ENCODE results near the gene SMIM14.

SMIM14 gene

DNA sequence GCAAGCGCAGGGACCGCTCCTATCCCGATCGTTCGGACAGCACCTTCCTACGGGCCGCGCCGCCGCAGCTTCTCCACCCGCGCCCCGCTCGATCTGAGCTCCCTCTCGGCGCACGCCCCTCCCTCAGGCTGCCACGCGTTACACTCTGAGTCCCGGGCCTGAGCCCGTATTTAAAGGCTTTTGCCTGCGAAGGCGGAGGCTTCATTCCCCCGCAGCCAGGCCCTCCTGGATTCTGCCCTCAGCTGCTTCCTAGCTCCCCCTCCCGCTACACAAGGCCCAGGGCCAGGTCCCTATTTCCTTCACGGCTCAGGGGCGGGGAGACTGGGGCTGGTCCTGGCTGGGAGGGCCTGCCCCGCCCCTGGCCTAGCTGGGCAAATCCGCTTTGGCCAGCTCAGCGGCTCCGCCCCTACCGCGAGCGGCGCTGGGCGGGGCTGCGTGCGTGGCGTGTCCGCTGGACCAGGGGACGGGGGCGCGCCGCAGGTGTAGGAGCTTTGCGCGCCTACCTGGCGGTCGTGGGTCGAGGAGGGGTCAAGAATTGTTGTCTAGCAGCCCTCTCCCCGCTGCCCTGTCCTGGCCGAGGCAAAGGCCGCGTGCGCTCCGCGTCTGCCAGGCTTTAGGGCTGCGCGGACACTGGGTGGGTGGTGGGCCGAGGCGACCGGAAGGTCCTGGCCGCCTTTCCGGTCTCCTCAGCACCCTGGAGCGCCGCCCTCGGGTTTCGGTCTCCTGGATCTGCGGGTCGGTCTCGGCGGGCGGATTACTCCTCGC is 111.2 kb downstream of the SMIM14 start, which contains the start of gene UGDH:
Gene UGDH, minus strand, starts transcription at position 144 of the 765 bp plus-strand sequence. CDS start 5,927 bp downstream, outside the sequence.
- Histone ChIP-seq H3K4ac (ENCODE audit: low read depth, low read length) (peak within 1 kb of the TSS; percentile 81), H3K56ac (ENCODE audit: low read length) (peak within 1 kb of the TSS; percentile 98), H3K27ac (ENCODE audit: low read depth, low read length) (peak within 1 kb of the TSS; percentile 95), H3K23ac (ENCODE audit: low read length) (no peak within 1 kb of the TSS), H2BK5ac (ENCODE audit: low read length) (peak within 1 kb of the TSS; percentile 89), H3K36me3 (ENCODE audit: control insufficient read depth, insufficient read depth, low read length) (no peaks in the 10 kb centered on the region), H3K18ac (ENCODE audit: low read length) (peak within 1 kb of the TSS; percentile 46), H3K4me1 (ENCODE audit: control insufficient read depth, low read depth, low read length) (no peaks in the 10 kb centered on the region), H3K4me3 (ENCODE audit: low read length) (peak within 1 kb of the TSS; percentile 87), H3K27me3 (ENCODE audit: insufficient read depth, low read length, poor library complexity) (no peaks in the 10 kb centered on the region), H4K5ac (ENCODE audit: low read length) (no peak within 1 kb of the TSS), H2BK15ac (replicated peaks; ENCODE audit: low read depth) (no peak within 1 kb of the TSS), H3K4me2 (ENCODE audit: low read length) (peak within 1 kb of the TSS; percentile 34), H2AK5ac (ENCODE audit: low read length) (no peak within 1 kb of the TSS), H3K9ac (ENCODE audit: low read length) (peak within 1 kb of the TSS; percentile 88), H2BK120ac (ENCODE audit: low read depth, low read length) (no peak within 1 kb of the TSS), H4K8ac (ENCODE audit: low read depth, low read length) (no peak within 1 kb of the TSS), H3K79me2 (ENCODE audit: control insufficient read depth, insufficient read depth, low read length) (peaks cover 24% of the 10 kb centered on the region), H3K79me1 (ENCODE audit: low read length) (peaks cover 5% of the 10 kb centered on the region)
- DNase-seq = peak; percentile 99
- no CpG with 5 or more reads among the region's 73 CpGs for WGBS (ENCODE audit: extremely low coverage, insufficient coverage, low lambda C conversion rate)

DNA sequence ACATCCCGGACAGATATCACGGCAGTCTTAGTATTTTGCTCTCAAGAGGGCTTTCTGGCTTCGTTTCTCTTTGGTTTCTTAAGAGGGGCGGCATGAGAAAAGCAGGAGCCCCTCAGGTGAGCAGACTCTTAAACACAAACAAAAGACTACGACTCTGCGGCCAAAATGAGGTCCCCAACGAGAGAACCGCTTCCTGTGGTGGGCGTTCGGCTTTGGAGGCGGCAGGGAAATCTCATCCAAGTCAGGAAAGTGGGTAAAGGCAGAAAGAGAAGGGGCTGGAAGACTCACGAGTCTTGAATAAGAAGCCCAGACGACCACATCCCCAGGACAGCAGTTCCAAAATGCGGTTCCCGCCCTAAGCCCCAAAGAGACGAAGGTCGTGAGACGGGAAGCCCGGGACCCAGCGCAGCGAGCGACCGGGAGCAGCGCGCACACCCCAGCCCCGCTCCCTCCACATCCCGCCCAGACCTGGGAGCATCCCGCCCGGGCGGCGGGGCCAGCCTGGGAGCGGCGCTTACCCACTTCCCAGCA is 111.8 kb downstream of the SMIM14 start:
- Histone ChIP-seq H3K79me2 (ENCODE audit: control insufficient read depth, insufficient read depth, low read length) (peaks cover 24% of the 10 kb centered on the region), H3K23ac (ENCODE audit: low read length) (no peak overlapping the region), H3K56ac (ENCODE audit: low read length) (peak overlapping the region; percentile 90), H2BK120ac (ENCODE audit: low read depth, low read length) (no peak overlapping the region), H2BK15ac (replicated peaks; ENCODE audit: low read depth) (no peak overlapping the region), H4K5ac (ENCODE audit: low read length) (no peak overlapping the region), H4K8ac (ENCODE audit: low read depth, low read length) (no peak overlapping the region), H3K18ac (ENCODE audit: low read length) (peak overlapping the region; percentile 16), H3K79me1 (ENCODE audit: low read length) (peaks cover 5% of the 10 kb centered on the region), H3K4me2 (ENCODE audit: low read length) (peak overlapping the region; percentile 5), H3K4me1 (ENCODE audit: control insufficient read depth, low read depth, low read length) (no peaks in the 10 kb centered on the region), H2AK5ac (ENCODE audit: low read length) (no peak overlapping the region), H3K4ac (ENCODE audit: low read depth, low read length) (peak overlapping the region; percentile 81), H2BK5ac (ENCODE audit: low read length) (no peak overlapping the region), H3K36me3 (ENCODE audit: control insufficient read depth, insufficient read depth, low read length) (no peaks in the 10 kb centered on the region), H3K4me3 (ENCODE audit: low read length) (peak overlapping the region; percentile 87), H3K27me3 (ENCODE audit: insufficient read depth, low read length, poor library complexity) (no peaks in the 10 kb centered on the region), H3K9ac (ENCODE audit: low read length) (peak overlapping the region; percentile 86), H3K27ac (ENCODE audit: low read depth, low read length) (peak overlapping the region; percentile 95)
- WGBS (ENCODE audit: extremely low coverage, insufficient coverage, low lambda C conversion rate) = no CpG with 5 or more reads among the region's 33 CpGs
- DNase-seq = no peak

DNA sequence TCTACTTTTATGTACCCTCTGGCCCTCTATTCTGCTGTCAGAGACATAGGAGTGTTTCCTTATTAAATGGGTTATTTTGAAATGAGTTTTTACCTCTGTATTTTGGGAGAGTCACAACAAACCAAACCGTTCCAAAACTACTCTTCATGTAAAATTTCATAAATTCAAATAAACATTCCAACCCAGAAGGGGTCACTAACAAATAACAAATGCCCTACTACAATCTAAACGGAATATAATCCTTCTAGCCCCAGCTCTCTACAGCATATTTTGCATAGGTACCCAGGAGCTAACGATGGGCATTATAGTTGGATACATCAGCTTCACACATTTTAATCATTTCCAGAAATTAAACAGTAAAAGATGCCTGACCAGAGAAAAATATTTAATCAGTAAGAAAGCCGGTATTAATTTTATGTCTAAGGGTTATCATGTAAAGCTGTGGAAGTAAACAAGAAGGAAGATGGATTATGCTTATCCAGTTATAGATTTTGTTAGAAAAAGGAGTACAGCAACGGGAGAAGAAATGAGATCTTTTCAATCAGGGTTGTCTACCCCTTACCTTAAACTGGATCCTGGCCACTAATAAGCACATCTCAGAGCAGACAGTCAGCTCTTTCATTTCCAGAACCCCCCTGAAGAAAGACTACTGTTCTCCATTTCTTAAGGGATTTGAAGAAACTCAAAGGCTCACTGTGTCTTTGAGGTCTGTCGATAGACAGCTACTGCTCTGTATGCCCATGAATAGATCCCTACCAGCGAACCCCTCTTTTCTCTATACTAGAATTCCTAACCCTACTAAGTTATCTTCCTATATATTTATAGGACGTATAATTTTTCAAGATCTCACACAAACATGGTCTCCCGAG is 112.6 kb downstream of the SMIM14 start:
- H3K4ac ChIP-seq (ENCODE audit: low read depth, low read length) = peak overlapping the region; percentile 81
- H3K79me2 ChIP-seq (ENCODE audit: control insufficient read depth, insufficient read depth, low read length) = peaks cover 24% of the 10 kb centered on the region
- H2AK5ac ChIP-seq (ENCODE audit: low read length) = no peak overlapping the region
- H3K23ac ChIP-seq (ENCODE audit: low read length) = no peak overlapping the region
- peak overlapping the region; percentile 86 for H3K9ac ChIP-seq (ENCODE audit: low read length)
- no peak for DNase-seq
- peak overlapping the region; percentile 95 for H3K27ac ChIP-seq (ENCODE audit: low read depth, low read length)
- H2BK5ac ChIP-seq (ENCODE audit: low read length) = no peak overlapping the region
- no peak overlapping the region for H2BK15ac ChIP-seq (replicated peaks; ENCODE audit: low read depth)
- H3K56ac ChIP-seq (ENCODE audit: low read length) = peak overlapping the region; percentile 90
- WGBS (ENCODE audit: extremely low coverage, insufficient coverage, low lambda C conversion rate) = no CpG with 5 or more reads among the region's 9 CpGs
- no peaks in the 10 kb centered on the region for H3K27me3 ChIP-seq (ENCODE audit: insufficient read depth, low read length, poor library complexity)
- no peak overlapping the region for H4K5ac ChIP-seq (ENCODE audit: low read length)
- H3K4me1 ChIP-seq (ENCODE audit: control insufficient read depth, low read depth, low read length) = no peaks in the 10 kb centered on the region
- H3K18ac ChIP-seq (ENCODE audit: low read length) = peak overlapping the region; percentile 16
- H2BK120ac ChIP-seq (ENCODE audit: low read depth, low read length) = no peak overlapping the region
- no peak overlapping the region for H4K8ac ChIP-seq (ENCODE audit: low read depth, low read length)
- H3K4me2 ChIP-seq (ENCODE audit: low read length) = peak overlapping the region; percentile 6
- peaks cover 5% of the 10 kb centered on the region for H3K79me1 ChIP-seq (ENCODE audit: low read length)
- peak overlapping the region; percentile 87 for H3K4me3 ChIP-seq (ENCODE audit: low read length)
- H3K36me3 ChIP-seq (ENCODE audit: control insufficient read depth, insufficient read depth, low read length) = no peaks in the 10 kb centered on the region

DNA sequence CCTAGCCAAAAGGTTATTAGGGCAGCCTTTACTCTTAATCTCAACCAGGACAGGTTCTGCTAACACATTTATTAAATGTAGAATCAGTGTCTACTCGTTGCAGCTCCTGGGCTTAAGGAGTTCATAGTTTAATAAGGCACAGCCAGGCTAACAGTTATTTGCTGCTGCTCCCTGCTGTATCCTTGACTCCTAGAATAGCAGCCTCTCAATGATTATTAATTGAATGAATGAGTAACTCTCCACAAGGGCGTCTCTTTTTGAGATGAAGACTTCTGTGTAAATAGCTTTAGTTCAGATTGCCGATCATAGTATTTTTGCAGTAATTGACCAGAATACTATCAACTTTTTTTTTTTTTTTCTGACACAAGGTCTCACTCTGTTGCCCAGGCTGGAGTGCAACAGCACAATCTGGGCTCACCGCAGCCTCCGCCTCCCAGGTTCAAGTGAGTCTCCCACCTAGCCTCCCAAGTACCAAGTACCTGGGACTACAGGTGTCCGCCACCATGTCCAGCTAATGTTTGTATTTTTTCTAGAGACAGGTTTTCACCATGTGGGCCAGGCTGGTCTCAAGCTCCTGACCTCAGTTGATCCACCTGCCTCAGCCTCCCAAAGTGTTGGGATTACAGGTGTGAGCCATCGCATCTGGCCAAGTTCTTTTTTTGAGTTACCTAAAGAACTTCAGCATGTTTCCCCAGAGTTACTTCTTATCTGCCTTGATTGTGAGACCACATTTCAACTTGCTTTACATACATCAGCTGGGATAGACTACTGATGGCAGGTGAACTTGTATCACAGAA is 114.3 kb downstream of the SMIM14 start:
- no peak overlapping the region for H3K23ac ChIP-seq (ENCODE audit: low read length)
- no peak overlapping the region for H3K4ac ChIP-seq (ENCODE audit: low read depth, low read length)
- no CpG with 5 or more reads among the region's 7 CpGs for WGBS (ENCODE audit: extremely low coverage, insufficient coverage, low lambda C conversion rate)
- no peak overlapping the region for H4K5ac ChIP-seq (ENCODE audit: low read length)
- H2BK15ac ChIP-seq (replicated peaks; ENCODE audit: low read depth) = no peak overlapping the region
- H3K27me3 ChIP-seq (ENCODE audit: insufficient read depth, low read length, poor library complexity) = no peaks in the 10 kb centered on the region
- no peak overlapping the region for H3K4me2 ChIP-seq (ENCODE audit: low read length)
- H3K79me2 ChIP-seq (ENCODE audit: control insufficient read depth, insufficient read depth, low read length) = peaks cover 24% of the 10 kb centered on the region
- H3K18ac ChIP-seq (ENCODE audit: low read length) = no peak overlapping the region
- H3K27ac ChIP-seq (ENCODE audit: low read depth, low read length) = no peak overlapping the region
- H3K4me1 ChIP-seq (ENCODE audit: control insufficient read depth, low read depth, low read length) = no peaks in the 10 kb centered on the region
- no peak overlapping the region for H4K8ac ChIP-seq (ENCODE audit: low read depth, low read length)
- DNase-seq = no peak
- no peak overlapping the region for H2BK5ac ChIP-seq (ENCODE audit: low read length)
- H3K9ac ChIP-seq (ENCODE audit: low read length) = no peak overlapping the region
- no peak overlapping the region for H2BK120ac ChIP-seq (ENCODE audit: low read depth, low read length)
- no peak overlapping the region for H3K4me3 ChIP-seq (ENCODE audit: low read length)
- no peak overlapping the region for H2AK5ac ChIP-seq (ENCODE audit: low read length)
- no peaks in the 10 kb centered on the region for H3K36me3 ChIP-seq (ENCODE audit: control insufficient read depth, insufficient read depth, low read length)
- peaks cover 5% of the 10 kb centered on the region for H3K79me1 ChIP-seq (ENCODE audit: low read length)
- H3K56ac ChIP-seq (ENCODE audit: low read length) = no peak overlapping the region

DNA sequence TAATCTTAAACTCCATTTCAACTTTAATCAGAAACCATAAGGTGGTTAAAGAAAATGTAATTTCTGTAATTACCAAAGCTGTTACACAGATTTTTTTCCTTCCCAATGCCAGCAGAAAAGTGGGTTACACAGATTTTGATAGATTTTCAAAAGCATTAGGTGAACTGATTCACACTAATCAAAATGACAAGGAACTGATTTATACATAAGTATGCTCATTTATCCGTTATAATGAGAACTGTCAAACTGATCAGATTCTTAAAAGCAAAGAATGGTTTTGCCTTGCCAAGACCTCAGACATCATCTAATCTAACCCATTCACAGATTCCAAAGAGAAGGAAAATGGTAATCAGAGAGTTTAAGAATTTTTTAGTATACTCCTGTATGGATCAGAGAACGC is 116.6 kb downstream of the SMIM14 start:
- Histone ChIP-seq H3K18ac (ENCODE audit: low read length) (no peak overlapping the region), H3K4me1 (ENCODE audit: control insufficient read depth, low read depth, low read length) (no peaks in the 10 kb centered on the region), H3K79me2 (ENCODE audit: control insufficient read depth, insufficient read depth, low read length) (peaks cover 23% of the 10 kb centered on the region), H3K23ac (ENCODE audit: low read length) (no peak overlapping the region), H2BK15ac (replicated peaks; ENCODE audit: low read depth) (no peak overlapping the region), H3K36me3 (ENCODE audit: control insufficient read depth, insufficient read depth, low read length) (no peaks in the 10 kb centered on the region), H3K4ac (ENCODE audit: low read depth, low read length) (no peak overlapping the region), H3K56ac (ENCODE audit: low read length) (no peak overlapping the region), H3K79me1 (ENCODE audit: low read length) (peaks cover 5% of the 10 kb centered on the region), H3K9ac (ENCODE audit: low read length) (no peak overlapping the region), H3K4me3 (ENCODE audit: low read length) (no peak overlapping the region), H2BK5ac (ENCODE audit: low read length) (no peak overlapping the region), H2AK5ac (ENCODE audit: low read length) (no peak overlapping the region), H3K4me2 (ENCODE audit: low read length) (no peak overlapping the region), H4K8ac (ENCODE audit: low read depth, low read length) (no peak overlapping the region), H3K27me3 (ENCODE audit: insufficient read depth, low read length, poor library complexity) (no peaks in the 10 kb centered on the region), H3K27ac (ENCODE audit: low read depth, low read length) (no peak overlapping the region), H4K5ac (ENCODE audit: low read length) (no peak overlapping the region), H2BK120ac (ENCODE audit: low read depth, low read length) (no peak overlapping the region)
- no CpG with 5 or more reads among the region's 2 CpGs for WGBS (ENCODE audit: extremely low coverage, insufficient coverage, low lambda C conversion rate)
- no peak for DNase-seq
